Stimulated activated CD4-positive, alpha-beta T cell treated with anti-CD3 and anti-CD28 coated beads, Interleukin-2, amount 100 ng/mL, for 48 hours (primary cell): ENCODE measurements around the gene CTTN.

Experiments
- DNase-seq, 2 donors: peaks; one replicate each; pipeline ENCODE4 v3.0.0-alpha.2; 2020

Gene CTTN

DNA sequence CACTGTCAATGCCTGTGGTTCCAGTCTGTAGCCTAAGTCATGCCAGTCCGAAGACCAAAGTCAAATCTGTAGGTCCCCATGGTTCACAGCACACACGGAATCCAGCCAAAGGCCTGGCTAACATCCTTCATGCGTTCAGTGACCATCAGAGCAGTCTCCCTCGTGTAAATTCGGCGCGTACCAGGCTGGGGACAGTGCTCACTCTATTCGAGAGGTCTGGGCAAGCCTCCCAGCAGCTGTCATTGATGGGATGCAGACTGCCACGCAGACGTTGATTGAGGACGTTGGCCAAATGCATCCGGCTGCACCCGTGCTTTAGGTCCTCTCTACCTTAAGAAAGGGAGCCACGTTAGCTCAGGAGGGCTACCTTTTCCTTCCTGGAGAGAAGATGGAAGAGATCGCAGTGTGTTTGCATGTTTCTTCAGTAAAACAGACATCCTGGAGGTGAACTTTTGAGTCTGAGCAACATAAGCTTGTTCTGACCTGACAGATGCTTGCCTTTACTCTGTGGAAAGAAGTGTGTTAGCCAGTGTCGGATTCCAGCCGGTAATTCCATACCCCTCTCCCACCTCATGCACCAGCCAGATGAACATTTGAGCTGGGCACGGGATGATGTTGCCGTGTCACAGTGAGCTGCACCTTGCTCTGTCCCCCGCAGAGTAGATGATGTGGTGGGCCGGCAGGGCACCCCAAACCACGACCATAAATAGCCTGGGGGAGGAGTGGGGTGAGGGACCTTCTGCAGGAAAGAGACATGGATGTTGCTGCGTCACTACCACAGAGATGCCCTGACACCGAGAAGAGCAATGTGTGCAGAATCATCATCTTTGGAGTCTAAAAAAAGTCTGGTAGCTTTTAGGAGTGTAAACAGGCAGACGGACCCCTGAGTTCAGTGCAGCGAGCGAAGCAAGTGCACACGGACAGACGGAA, 12.2 kb downstream of the CTTN start:
- DNase-seq, result no peak

GRCh38 chr11:70411713-70412452, 13.6 kb downstream of the CTTN start:
- DNase-seq, result no peak

- no peak for DNase-seq
These were observed 14.8 kb downstream of the CTTN start for GRCh38 chr11:70413151-70413550.

GRCh38 chr11:70414341-70415100, 16.2 kb downstream of the CTTN start:
- no peak for DNase-seq

DNA sequence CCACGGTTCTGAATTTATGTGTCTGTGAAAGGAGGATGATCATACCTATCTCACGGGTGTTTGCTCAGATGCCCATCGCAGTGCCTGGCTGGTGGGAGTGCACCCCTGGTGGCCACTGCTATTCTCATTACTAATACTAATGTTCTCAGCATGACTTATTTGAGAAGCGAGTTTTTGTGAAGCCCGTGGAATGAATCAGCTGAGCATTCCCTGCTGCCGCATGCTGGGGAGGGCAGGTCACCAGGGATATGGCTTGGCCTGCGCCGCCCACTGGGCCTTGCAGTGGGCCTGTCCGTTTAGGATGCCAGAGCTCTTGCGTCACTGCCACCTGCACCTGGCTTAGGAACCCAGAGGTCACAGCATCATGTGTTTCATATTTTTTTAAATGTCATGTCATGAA, 16.9 kb downstream of the CTTN start:
- no peak for DNase-seq

- no peak for DNase-seq
These were observed 17.5 kb downstream of the CTTN start for GRCh38 chr11:70415642-70416395.

DNA sequence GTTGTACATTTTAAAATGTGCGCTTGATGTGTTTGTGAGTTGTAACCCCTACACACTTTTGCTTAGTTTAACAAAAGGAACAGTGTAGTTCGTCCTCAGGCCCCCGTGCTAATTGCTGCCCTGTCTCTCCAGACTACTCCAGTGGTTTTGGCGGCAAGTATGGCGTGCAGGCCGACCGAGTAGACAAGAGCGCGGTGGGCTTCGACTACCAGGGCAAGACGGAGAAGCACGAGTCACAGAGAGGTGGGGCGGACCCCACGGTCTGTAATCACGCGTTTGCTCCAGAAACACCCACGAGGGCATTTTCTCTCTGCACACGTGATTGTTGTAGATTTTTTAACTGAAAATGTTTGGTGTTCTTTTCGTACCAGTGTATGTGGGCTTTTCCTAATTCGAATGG, 18.6 kb downstream of the CTTN start:
- no peak for DNase-seq

DNA sequence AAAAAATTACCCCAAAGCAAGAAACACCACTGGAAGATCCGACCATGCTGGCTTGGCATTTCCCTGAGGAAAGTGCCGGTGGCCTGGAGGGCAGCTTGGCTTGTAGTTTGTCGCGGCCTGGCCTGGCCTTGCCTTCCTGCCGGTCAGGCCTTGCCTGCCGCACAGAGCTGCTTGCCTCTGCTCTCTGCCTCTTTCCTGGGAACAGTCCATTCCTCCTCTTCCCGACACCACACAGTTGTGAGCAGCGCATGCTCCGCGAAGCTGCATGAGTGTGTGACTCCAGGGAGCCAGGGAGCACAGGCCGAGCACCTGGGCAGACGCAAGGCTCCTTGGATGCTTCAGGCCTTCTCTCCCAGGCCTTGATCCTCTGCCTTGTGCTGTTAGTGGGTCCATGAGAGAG, 19.8 kb downstream of the CTTN start:
- DNase-seq, result no peak

- no peak for DNase-seq
These were observed 21.1 kb downstream of the CTTN start for GRCh38 chr11:70419307-70420007.

GRCh38 chr11:70420008-70420464, 21.7 kb downstream of the CTTN start:
- DNase-seq, result no peak

DNA sequence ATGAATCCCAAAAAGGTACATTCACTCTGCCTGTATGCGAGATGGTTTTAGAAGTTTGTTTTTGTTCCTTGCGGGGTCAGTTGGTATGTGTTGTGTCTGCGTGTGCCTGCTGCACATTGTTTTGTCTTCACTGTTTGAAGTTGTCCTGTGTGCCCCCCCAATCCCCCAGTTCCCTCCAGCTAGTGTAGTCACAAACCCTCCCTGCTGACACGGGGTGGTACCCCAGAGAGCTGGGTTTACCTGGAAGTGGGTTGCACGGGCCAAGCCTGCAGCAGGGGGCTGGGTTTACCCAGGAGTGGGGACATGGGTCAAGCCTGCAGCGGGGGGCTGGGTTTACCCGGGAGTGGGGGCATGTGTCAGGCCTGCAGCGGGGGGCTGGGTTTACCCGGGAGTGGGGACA, 22.2 kb downstream of the CTTN start:
- no peak for DNase-seq

DNA sequence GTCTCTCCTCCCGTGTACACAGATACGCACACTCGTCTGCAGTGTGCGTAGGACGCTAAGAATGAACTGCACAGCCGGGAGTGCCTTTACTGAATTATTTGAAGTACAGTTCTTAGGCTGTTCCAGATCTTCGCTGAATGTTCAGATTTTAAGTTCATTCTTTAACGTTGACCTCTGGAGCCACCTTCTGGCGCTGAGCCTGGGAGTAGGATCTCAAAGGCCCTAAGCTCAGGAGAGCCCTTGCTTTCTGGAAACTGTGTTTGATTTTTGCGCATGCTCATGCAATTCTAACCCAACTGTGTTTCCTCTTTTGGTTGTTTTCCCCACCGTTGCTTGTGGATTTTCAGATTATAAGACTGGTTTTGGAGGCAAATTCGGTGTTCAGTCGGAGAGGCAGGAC, 22.8 kb downstream of the CTTN start:
- no peak for DNase-seq

DNA sequence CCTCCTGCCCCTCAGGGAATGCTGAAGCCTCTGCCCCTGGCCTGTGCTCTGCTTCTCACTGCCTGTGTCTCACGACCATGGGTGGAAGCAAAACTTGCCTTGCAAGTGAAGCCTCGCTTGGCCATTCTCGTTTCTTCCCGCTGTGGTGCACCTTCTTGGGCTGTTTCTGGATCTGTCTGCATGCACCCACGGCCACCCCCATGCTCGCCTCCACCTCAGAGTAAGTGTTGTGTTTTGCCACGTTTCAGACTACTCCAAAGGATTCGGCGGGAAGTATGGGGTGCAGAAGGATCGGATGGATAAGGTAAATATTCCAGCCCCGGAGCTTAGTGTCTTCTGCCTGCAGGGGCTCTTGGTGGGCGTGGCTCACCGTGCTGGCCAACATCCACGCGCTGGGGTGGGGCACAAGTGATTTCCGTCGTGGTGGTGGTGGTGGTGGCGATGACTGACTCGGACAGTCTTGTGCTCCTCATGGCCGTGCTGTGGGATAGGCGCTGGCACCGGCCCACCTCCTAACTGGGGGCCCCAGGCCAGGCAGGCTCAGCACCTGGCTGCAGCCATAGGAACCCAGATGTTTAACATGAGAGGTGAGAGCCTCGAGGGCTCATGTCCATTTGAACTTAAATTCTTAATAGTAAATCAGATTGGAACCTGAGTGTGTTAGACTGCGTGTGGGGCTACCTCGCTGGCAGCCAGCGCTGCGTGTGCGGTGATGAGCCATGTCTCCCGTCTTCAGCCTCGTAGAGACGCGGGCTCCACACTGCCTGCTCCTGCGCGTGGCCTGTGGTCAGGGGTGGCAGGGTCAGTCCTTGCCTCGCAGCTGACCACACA, 24.6 kb downstream of the CTTN start:
- no peak for DNase-seq

GRCh38 chr11:70423523-70424505, 25.5 kb downstream of the CTTN start:
- peak; percentile 17 to 18 for DNase-seq

- no peak for DNase-seq
These were observed 26.5 kb downstream of the CTTN start for GRCh38 chr11:70424765-70425344.

GRCh38 chr11:70427436-70427835, 29.1 kb downstream of the CTTN start:
- DNase-seq, result no peak

DNA sequence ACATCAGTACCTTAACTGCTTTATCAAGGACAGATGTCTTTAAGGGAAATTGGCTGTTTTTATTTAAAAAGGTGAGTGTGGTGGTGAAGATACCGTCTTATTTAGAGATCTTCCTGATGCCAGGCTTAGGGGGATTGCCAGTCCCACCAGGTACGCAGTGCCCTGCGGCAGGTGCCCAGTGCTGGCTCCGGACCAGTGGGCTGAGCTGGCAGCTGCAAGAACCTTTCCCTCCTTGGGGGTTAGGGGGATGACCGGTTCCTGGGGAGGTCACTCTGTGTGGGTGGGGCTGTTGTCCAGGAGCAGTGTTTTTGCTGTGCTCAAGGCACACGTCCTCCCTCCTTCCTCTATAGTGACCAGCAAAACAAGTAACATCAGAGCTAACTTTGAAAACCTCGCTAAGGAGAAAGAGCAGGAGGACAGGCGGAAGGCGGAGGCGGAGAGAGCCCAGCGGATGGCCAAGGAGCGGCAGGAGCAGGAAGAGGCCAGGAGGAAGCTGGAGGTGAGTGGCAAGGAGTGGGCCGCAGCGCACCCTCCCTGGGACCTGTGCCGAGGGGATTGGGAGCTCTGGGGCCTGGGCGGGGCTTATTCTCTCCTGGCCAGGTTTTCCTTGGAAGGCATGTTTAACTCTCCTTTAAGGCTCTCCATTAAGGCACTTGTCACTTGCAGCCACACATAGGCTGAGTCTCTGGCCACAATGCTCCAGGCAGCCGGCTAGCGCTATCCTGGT, 30.5 kb downstream of the CTTN start:
- no peak for DNase-seq

- no peak for DNase-seq
These were observed 31.0 kb downstream of the CTTN start for GRCh38 chr11:70429428-70429705.
